Mesendoderm (in vitro differentiated cells): ENCODE results near the gene PPM1B.
"Not testable (repeated sequence)": the region's sequence is repeated elsewhere in the genome, so short reads cannot be mapped to it uniquely, and the experiment has no call there.

Experiments used
- DNase-seq: peaks from one replicate; pipeline ENCODE4 v3.0.0; 2013
- H2AK5ac ChIP-seq: 2 replicates; pipeline ENCODE4 v1.6.1; 2013; ENCODE audit warnings: low read length, inconsistent platforms
- H2BK120ac ChIP-seq: 2 replicates; pipeline ENCODE4 v1.6.1; 2013; ENCODE audit warnings: low read depth, mild to moderate bottlenecking, low read length, moderate library complexity, mixed read lengths
- H2BK15ac ChIP-seq: replicated peaks from 2 replicates; pipeline ENCODE4 v1.6.1; 2013; ENCODE audit warnings: low read depth, mild to moderate bottlenecking, moderate library complexity
- H2BK5ac ChIP-seq: 2 replicates; pipeline ENCODE4 v1.6.1; 2013; ENCODE audit warnings: low read length, inconsistent platforms
- H3K18ac ChIP-seq: 2 replicates; pipeline ENCODE4 v1.6.1; 2013; ENCODE audit warnings: mild to moderate bottlenecking, low read length, mixed read lengths
- H3K23ac ChIP-seq: one replicate; pipeline ENCODE4 v1.6.1; 2013; ENCODE audit warnings: low read length
- H3K27ac ChIP-seq: 2 replicates; pipeline ENCODE4 v1.5.1; 2013; ENCODE audit warnings: low read depth, mild to moderate bottlenecking, inconsistent platforms, low read length, moderate library complexity
- H3K27me3 ChIP-seq: 2 replicates; pipeline ENCODE4 v1.6.1; 2013; ENCODE audit warnings: low read length, control low read depth, mild to moderate bottlenecking, inconsistent platforms; ENCODE audit not compliant: insufficient read depth, poor library complexity
- H3K36me3 ChIP-seq: 2 replicates; pipeline ENCODE4 v1.6.1; 2013; ENCODE audit warnings: low read length, inconsistent platforms; ENCODE audit not compliant: control insufficient read depth, insufficient read depth
- H3K4ac ChIP-seq: one replicate; pipeline ENCODE4 v1.6.1; 2013; ENCODE audit warnings: low read depth, mild to moderate bottlenecking, low read length, moderate library complexity
- H3K4me1 ChIP-seq: 2 replicates; pipeline ENCODE4 v1.6.1; 2013; ENCODE audit warnings: low read depth, low read length, inconsistent platforms; ENCODE audit not compliant: control insufficient read depth
- H3K4me2 ChIP-seq: 2 replicates; pipeline ENCODE4 v1.6.1; 2013; ENCODE audit warnings: low read length
- H3K4me3 ChIP-seq: 2 replicates; pipeline ENCODE4 v1.5.1; 2013; ENCODE audit warnings: mild to moderate bottlenecking, low read length
- H3K56ac ChIP-seq: one replicate; pipeline ENCODE4 v1.6.1; 2013; ENCODE audit warnings: low read length
- H3K79me1 ChIP-seq: 2 replicates; pipeline ENCODE4 v1.6.1; 2013; ENCODE audit warnings: low read length, inconsistent platforms
- H3K79me2 ChIP-seq: 2 replicates; pipeline ENCODE4 v1.6.1; 2013; ENCODE audit warnings: mild to moderate bottlenecking, low read length; ENCODE audit not compliant: control insufficient read depth, insufficient read depth
- H3K9ac ChIP-seq: 2 replicates; pipeline ENCODE4 v1.6.1; 2013; ENCODE audit warnings: low read length, inconsistent platforms
- H4K5ac ChIP-seq: one replicate; pipeline ENCODE4 v1.6.1; 2013; ENCODE audit warnings: low read length
- H4K8ac ChIP-seq: one replicate; pipeline ENCODE4 v1.6.1; 2013; ENCODE audit warnings: low read depth, mild to moderate bottlenecking, control low read depth, low read length, moderate library complexity
- WGBS: extraction: QIAGEN DNeasy Blood & Tissue Kit; methylation state at CpG from one replicate; pipeline ENCODE4 v1.1.7; 2013; ENCODE audit warnings: low lambda C conversion rate, missing lambda C conversion rate; ENCODE audit not compliant: insufficient coverage; ENCODE audit errors: extremely low coverage; 5-methylcytosine and 5-hydroxymethylcytosine counted together

PPM1B gene

GRCh38 chr2:44246436-44246835, 77.8 kb downstream of the PPM1B start:
- Histone ChIP-seq H2BK5ac (no peak overlapping the region), H3K79me2 (no peaks in the 10 kb centered on the region), H3K23ac (no peak overlapping the region)

GRCh38 chr2:44246840-44247369, 78.2 kb downstream of the PPM1B start:
- Histone ChIP-seq H2BK120ac (no peak overlapping the region), H3K9ac (no peak overlapping the region), H4K5ac (no peak overlapping the region), H3K79me1 (no peaks in the 10 kb centered on the region), H3K27me3 (no peaks in the 10 kb centered on the region), H3K56ac (no peak overlapping the region), H3K79me2 (no peaks in the 10 kb centered on the region), H3K4me1 (no peaks in the 10 kb centered on the region), H3K4me2 (no peak overlapping the region), H3K27ac (no peak overlapping the region), H3K4me3 (no peak overlapping the region), H3K23ac (no peak overlapping the region), H4K8ac (no peak overlapping the region), H3K36me3 (no peaks in the 10 kb centered on the region), H2BK15ac (no peak overlapping the region), H3K18ac (no peak overlapping the region), H2BK5ac (no peak overlapping the region), H3K4ac (no peak overlapping the region), H2AK5ac (no peak overlapping the region)
- WGBS = no CpG with 5 or more reads among the region's 3 CpGs
- peak; percentile 16 for DNase-seq

More at GRCh38 chr2:44246436-44246835, 77.8 kb downstream of the PPM1B start:
- Histone ChIP-seq H3K4ac (no peak overlapping the region), H4K8ac (no peak overlapping the region), H3K4me2 (no peak overlapping the region), H3K79me1 (no peaks in the 10 kb centered on the region), H3K4me3 (no peak overlapping the region), H3K9ac (no peak overlapping the region), H3K27me3 (no peaks in the 10 kb centered on the region), H3K18ac (no peak overlapping the region), H3K27ac (no peak overlapping the region), H2BK15ac (no peak overlapping the region), H2AK5ac (no peak overlapping the region), H3K36me3 (no peaks in the 10 kb centered on the region), H3K56ac (no peak overlapping the region), H3K4me1 (no peaks in the 10 kb centered on the region), H2BK120ac (no peak overlapping the region), H4K5ac (no peak overlapping the region)
- peak; percentile 77 for DNase-seq
- no CpG with 5 or more reads among the region's 1 CpG for WGBS

- peak; percentile 89 for DNase-seq
- H3K9ac ChIP-seq = no peak overlapping the region
- H3K27me3 ChIP-seq = no peaks in the 10 kb centered on the region
- no peak overlapping the region for H2AK5ac ChIP-seq
- H3K79me2 ChIP-seq = no peaks in the 10 kb centered on the region
- no peak overlapping the region for H3K56ac ChIP-seq
- no peaks in the 10 kb centered on the region for H3K36me3 ChIP-seq
- no peak overlapping the region for H3K4me2 ChIP-seq
- no peak overlapping the region for H3K27ac ChIP-seq
- no peak overlapping the region for H2BK120ac ChIP-seq
- H3K23ac ChIP-seq = no peak overlapping the region
- H2BK15ac ChIP-seq = no peak overlapping the region
- no peak overlapping the region for H4K8ac ChIP-seq
- H3K4me1 ChIP-seq = no peaks in the 10 kb centered on the region
- H3K4me3 ChIP-seq = no peak overlapping the region
- H3K18ac ChIP-seq = no peak overlapping the region
- H3K4ac ChIP-seq = no peak overlapping the region
- WGBS = no CpG with 5 or more reads among the region's 3 CpGs
- no peak overlapping the region for H4K5ac ChIP-seq
- no peaks in the 10 kb centered on the region for H3K79me1 ChIP-seq
- H2BK5ac ChIP-seq = no peak overlapping the region
Measured at GRCh38 chr2:44247924-44248323, 79.2 kb downstream of the PPM1B start.

- H3K4me2 ChIP-seq, H3K18ac ChIP-seq, H3K36me3 ChIP-seq, H4K5ac ChIP-seq, H2BK15ac ChIP-seq, H2BK5ac ChIP-seq, H3K27me3 ChIP-seq, H3K9ac ChIP-seq, H2AK5ac ChIP-seq, H3K27ac ChIP-seq, H3K4ac ChIP-seq, H3K79me1 ChIP-seq, H3K79me2 ChIP-seq, DNase-seq, H3K23ac ChIP-seq, H3K56ac ChIP-seq, H3K4me1 ChIP-seq, H2BK120ac ChIP-seq, H3K4me3 ChIP-seq, H4K8ac ChIP-seq: not testable (repeated sequence)
- WGBS = no CpG with 5 or more reads among the region's 6 CpGs
Measured at GRCh38 chr2:44249269-44249668, 80.6 kb downstream of the PPM1B start.

- no peak overlapping the region for H2BK120ac ChIP-seq
- no peak overlapping the region for H3K56ac ChIP-seq
- H3K4me3 ChIP-seq = no peak overlapping the region
- H3K9ac ChIP-seq = no peak overlapping the region
- H3K4me1 ChIP-seq = no peaks in the 10 kb centered on the region
- no peak overlapping the region for H3K27ac ChIP-seq
- no peak overlapping the region for H2BK15ac ChIP-seq
- no peak overlapping the region for H3K23ac ChIP-seq
- H4K5ac ChIP-seq = no peak overlapping the region
- no peak overlapping the region for H2BK5ac ChIP-seq
- H2AK5ac ChIP-seq = no peak overlapping the region
- H3K4me2 ChIP-seq = no peak overlapping the region
- no peaks in the 10 kb centered on the region for H3K79me2 ChIP-seq
- WGBS = no CpG with 5 or more reads among the region's 3 CpGs
- H3K36me3 ChIP-seq = no peaks in the 10 kb centered on the region
- no peaks in the 10 kb centered on the region for H3K27me3 ChIP-seq
- no peaks in the 10 kb centered on the region for H3K79me1 ChIP-seq
- no peak for DNase-seq
- H3K4ac ChIP-seq = no peak overlapping the region
- no peak overlapping the region for H4K8ac ChIP-seq
- no peak overlapping the region for H3K18ac ChIP-seq
Measured at GRCh38 chr2:44250376-44250775, 81.7 kb downstream of the PPM1B start.

GRCh38 chr2:44254023-44254422, 85.3 kb downstream of the PPM1B start:
- no peak overlapping the region for H2BK5ac ChIP-seq
- H3K23ac ChIP-seq = no peak overlapping the region
- H3K9ac ChIP-seq = no peak overlapping the region
- WGBS = no CpG with 5 or more reads among the region's 2 CpGs
- H3K18ac ChIP-seq = no peak overlapping the region
- H4K5ac ChIP-seq = no peak overlapping the region
- H3K4me3 ChIP-seq = no peak overlapping the region
- no peak overlapping the region for H3K4me2 ChIP-seq
- no peaks in the 10 kb centered on the region for H3K4me1 ChIP-seq
- H3K27me3 ChIP-seq = no peaks in the 10 kb centered on the region
- DNase-seq = no peak
- H3K36me3 ChIP-seq = no peaks in the 10 kb centered on the region
- no peaks in the 10 kb centered on the region for H3K79me2 ChIP-seq
- H4K8ac ChIP-seq = no peak overlapping the region
- H3K56ac ChIP-seq = no peak overlapping the region
- H2BK15ac ChIP-seq = no peak overlapping the region
- H2BK120ac ChIP-seq = no peak overlapping the region
- H2AK5ac ChIP-seq = no peak overlapping the region
- no peaks in the 10 kb centered on the region for H3K79me1 ChIP-seq
- H3K27ac ChIP-seq = no peak overlapping the region
- no peak overlapping the region for H3K4ac ChIP-seq
